LNCAP (cell line): ENCODE results near the gene FBL.

Experiments
- TF ChIP-seq, protein P1 (sequence below): fragments of 450-650 bp; IDR thresholded peaks from 2 replicates; pipeline ENCODE4 v1.5.1; 2017; ENCODE audit warnings: mild to moderate bottlenecking

The FBL gene

DNA sequence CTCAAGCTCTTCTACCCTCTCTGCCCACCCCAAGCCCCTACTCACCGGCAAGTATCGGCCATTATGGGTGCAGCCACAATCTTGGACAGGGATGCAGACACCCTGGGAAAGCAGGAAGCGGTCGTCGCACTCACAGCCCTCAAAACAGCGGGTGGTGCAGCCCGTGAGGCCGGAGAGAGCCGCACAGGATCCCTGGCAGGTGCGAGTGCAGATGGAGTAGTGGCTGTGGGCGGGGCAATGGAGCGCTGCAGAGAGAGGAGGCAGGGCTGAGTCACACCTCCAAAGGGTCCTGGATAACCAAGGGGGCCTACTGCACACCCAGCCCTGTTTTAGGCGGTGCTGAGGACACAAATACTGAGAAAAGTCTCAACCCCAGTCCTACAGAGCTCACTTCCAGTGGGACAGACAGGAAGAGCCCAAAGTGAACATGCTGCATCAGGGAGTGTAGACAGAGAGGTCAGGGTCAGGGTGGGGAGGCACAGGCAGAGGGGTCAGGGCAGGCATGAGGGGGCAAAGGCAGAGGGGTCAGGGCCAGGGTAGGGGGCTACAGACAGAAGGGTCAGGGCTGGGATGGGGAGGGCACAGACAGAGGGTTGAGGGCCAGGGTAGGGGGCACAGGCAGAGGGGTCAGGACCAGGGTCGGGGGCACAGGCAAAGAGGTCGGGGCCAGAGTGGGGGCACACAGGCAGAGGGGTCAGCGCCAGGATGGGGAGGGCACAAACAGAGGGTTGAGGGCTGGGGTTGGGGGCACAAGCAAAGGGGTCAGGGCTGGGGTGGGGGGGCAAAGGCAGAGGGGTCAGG is 24.2 kb upstream of the FBL start:
- TF ChIP-seq, protein P1, sequence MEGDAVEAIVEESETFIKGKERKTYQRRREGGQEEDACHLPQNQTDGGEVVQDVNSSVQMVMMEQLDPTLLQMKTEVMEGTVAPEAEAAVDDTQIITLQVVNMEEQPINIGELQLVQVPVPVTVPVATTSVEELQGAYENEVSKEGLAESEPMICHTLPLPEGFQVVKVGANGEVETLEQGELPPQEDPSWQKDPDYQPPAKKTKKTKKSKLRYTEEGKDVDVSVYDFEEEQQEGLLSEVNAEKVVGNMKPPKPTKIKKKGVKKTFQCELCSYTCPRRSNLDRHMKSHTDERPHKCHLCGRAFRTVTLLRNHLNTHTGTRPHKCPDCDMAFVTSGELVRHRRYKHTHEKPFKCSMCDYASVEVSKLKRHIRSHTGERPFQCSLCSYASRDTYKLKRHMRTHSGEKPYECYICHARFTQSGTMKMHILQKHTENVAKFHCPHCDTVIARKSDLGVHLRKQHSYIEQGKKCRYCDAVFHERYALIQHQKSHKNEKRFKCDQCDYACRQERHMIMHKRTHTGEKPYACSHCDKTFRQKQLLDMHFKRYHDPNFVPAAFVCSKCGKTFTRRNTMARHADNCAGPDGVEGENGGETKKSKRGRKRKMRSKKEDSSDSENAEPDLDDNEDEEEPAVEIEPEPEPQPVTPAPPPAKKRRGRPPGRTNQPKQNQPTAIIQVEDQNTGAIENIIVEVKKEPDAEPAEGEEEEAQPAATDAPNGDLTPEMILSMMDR, result no peak

DNA sequence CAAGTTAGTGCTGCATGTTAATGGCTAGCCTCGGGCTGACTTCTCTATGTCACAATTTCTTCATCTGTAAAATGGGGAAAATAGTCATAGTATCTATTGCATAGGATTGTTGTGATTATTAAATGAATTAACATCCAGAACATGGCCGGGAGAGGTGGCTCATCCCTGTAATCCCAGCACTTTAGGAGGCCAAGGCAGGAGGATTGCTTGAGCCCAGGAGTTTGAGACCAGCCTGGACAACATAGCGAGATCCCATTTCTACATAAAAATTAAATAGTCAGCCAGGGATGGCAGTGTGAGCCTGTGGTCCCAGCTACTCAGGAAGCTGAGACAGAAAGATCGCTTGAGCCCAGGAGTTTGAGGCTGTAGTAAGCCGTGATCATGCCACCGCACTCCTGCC is 21.8 kb upstream of the FBL start:
- TF ChIP-seq, protein P1, result no peak

DNA sequence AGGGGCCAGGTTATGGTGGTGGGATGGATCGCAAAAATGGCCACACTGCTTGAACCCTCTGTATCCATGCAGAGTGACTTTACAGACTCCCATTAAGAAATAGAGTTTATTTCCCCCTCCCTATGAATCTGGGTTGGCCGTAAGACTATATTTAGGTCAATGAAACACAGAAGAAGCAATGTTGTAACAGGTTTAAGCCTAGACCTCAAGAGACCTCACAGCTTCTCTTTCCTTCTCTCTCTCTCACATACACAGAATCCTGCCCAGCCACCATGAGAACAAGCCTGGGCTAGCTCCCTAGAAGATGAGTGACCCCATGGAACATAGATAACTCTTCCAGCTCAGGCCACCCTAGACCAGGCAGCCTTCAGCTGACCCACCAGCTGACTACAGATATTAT is 21.0 kb upstream of the FBL start:
- TF ChIP-seq, protein P1, result no peak

DNA sequence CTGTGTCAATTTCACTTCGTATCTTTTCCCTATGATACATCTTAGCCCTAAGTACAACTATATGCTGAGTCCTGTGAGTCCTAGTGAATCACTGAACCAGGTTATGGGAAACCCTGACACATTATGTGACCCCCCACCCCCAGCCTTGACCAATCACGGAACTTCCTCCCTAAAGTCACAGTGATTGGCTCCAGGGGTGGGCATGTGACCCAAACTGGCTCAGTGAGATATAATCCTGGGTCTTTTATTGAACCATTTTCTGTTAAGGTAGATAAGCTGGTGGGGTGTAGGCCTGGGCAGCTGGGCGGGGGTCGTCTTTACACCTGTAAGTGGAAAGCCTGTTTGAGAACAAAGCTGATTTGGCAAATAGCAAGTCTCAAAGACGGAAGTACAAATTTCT is 19.8 kb upstream of the FBL start:
- TF ChIP-seq, protein P1, result no peak

DNA sequence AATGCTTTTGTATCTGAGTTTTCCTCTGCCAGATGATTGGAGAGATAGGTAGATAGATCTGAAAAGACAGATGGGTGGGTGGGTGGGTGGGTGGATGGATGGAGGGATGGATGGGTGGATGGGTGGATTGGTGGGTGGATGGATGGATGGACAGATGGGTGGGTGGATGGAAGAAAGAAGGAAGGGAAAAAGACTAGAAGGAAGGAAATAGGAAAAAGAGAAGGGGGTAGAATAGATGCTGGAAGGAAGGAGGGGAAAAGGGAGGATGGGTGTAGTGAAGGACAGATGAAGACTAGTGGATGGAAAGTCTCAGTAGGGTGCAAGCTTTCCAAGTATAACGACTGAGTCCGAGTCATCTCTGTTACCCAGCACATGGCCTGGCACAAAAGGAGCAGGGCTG is 19.0 kb upstream of the FBL start:
- TF ChIP-seq, protein P1, result no peak

DNA sequence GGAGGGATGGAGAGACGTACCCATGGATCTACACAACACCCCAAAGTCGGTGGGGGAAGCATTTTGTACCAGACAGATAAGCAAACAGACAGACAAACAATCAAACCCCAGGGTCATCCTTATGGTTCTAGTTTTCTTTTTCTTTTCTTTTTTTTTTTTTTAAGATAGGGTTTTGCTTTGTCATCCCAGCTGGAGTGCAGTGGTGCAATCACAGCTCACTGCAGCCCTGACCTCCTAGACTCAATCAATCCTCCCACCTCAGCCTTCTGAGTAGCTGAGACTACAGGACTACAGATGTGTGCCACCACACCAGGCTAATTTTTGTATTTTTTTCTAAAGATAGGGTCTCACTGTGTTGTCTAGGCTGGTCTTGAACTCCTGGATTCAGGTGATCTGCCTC is 17.9 kb upstream of the FBL start:
- TF ChIP-seq, protein P1, result no peak

DNA sequence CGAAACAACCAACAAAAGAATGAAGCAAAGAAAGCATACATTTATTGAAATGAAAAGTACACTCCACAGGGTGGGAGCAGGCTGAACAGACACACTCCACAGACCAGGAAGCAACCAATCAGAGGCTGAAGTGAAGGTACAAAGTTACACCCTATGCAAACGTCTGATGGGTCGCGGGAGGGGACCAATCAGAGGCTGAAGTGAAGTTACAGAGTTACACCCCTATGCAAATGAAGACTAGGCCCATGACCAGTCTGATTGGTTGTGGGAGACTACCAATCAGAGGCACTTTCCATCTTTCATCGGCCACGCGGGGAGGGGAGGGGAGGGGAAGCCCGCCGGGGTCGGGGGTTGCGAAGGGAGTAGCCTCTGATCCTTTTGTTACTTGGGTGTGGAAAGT is 12.4 kb upstream of the FBL start:
- TF ChIP-seq, protein P1, result no peak

DNA sequence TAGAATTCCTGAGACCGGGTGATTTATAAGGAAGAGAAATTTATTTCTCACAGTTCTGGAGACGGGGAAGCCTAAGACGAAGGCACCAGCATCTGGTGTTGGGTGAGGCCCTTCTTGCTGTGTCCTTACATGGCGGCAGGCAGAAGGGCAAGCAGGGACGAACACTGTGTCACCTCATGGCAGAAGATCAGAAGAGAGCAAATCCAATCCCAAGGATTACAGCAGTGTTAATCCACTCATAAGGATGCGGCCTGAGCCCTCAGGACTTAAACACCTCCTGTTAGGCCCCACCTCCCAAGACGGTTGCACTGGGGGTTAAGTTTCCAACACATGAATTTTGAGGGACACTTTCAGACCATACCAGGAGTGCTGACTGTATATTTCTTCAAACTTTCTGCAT is 6.7 kb upstream of the FBL start:
- TF ChIP-seq, protein P1, result no peak
